Epithelial cell of esophagus (primary cell): ENCODE measurements around the gene TENM3.

ENCODE experiments used
- DNase-seq: peaks from one replicate; pipeline ENCODE4 v3.0.0; 2010; ENCODE audit warnings: low read depth
- H3K4me3 ChIP-seq: 2 replicates; pipeline ENCODE4 v1.5.1; 2011; ENCODE audit warnings: mild to moderate bottlenecking, low read length, control low read depth
- TF ChIP-seq, protein P1 (sequence below): IDR thresholded peaks from 2 replicates; pipeline ENCODE4 v1.5.1; 2011; ENCODE audit warnings: low read depth, mild to moderate bottlenecking, low read length, control low read depth, inconsistent platforms; ENCODE audit not compliant: insufficient read depth; ENCODE audit errors: missing control alignments

Gene TENM3

DNA sequence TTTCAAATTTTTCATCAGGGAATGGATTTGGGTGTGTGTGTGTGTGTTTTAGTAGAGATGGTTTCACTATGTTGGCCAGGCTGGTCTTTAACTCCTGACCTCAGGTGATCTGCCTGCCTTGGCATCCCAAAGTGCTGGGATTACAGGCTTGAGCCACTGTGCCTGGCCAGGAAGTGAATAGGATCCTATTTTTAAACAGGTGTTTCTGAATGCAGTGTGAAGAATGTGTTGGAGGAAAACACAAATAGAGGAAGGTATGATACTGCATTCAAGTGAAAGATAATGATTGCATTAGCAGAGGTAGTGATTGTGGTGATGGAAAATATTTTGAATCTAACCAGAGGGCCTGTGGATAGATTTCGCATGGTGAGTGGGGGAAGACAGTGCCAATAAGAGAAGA is 189.6 kb downstream of the TENM3 start:
- no peak for DNase-seq
- H3K4me3 ChIP-seq, result no peak overlapping the region
- TF ChIP-seq, protein P1, sequence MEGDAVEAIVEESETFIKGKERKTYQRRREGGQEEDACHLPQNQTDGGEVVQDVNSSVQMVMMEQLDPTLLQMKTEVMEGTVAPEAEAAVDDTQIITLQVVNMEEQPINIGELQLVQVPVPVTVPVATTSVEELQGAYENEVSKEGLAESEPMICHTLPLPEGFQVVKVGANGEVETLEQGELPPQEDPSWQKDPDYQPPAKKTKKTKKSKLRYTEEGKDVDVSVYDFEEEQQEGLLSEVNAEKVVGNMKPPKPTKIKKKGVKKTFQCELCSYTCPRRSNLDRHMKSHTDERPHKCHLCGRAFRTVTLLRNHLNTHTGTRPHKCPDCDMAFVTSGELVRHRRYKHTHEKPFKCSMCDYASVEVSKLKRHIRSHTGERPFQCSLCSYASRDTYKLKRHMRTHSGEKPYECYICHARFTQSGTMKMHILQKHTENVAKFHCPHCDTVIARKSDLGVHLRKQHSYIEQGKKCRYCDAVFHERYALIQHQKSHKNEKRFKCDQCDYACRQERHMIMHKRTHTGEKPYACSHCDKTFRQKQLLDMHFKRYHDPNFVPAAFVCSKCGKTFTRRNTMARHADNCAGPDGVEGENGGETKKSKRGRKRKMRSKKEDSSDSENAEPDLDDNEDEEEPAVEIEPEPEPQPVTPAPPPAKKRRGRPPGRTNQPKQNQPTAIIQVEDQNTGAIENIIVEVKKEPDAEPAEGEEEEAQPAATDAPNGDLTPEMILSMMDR, result no peak

DNA sequence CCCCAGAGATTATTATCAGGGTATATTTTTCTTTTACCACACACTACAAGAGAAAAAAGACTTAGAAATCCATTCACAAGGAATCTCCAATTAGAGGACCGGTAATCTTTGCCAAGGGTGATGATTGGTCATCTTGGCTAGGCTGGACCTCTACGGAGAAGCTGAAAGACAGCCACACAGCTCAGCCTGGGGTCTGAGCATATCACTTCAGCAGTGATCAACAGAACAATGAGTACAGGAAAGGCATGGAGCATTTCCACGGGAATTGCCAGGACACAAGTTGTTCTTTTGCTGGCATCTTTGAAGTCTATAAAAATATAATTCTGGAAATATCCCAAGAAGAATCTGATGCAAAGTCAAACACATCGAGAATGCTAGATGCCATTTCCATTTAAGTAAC is 191.5 kb downstream of the TENM3 start:
- TF ChIP-seq, protein P1, result no peak
- no peak for DNase-seq
- H3K4me3 ChIP-seq, result no peak overlapping the region

DNA sequence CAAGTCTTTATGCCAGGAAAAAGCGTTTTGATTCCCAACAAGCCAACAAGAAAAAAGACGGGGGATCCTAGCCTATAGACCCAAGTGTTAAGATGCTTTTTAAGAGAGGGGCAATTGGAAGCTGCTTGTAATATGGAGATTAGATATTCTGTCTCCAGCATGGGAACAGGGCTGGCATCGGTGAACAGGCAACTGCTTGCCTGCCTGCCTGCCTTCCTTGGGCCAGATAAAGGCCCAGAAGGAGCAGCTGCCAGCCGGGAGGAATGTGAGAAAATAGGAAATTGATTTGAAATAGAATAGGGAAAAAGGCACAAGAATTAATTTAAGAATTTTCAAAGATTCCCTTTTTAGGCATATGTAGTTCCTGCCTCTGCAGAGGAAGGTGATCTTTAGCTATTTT is 192.2 kb downstream of the TENM3 start:
- DNase-seq, result no peak

DNA sequence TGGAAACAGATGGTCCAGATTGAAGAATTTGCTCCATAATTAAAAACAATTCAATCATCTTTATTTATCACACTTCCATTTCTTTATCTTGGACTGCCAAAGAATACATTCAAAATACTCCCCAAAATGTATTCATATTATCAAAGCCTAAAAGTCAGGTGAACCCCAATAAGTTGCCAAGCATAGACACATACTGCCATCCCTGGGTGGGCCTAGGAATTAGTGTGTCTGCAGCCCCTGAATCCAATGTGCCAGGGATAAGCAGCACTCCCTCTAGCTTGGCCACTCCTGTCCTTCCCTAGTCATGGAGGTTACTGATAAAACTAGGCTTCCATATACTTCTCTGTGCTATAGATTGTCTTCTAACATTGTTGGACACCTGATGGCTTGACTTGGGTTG is 199.9 kb downstream of the TENM3 start:
- H3K4me3 ChIP-seq, result no peak overlapping the region
- TF ChIP-seq, protein P1, result no peak
- no peak for DNase-seq

More for the DNA sequence above, 192.2 kb downstream of the TENM3 start:
- H3K4me3 ChIP-seq, result no peak overlapping the region
- TF ChIP-seq, protein P1, result no peak

DNA sequence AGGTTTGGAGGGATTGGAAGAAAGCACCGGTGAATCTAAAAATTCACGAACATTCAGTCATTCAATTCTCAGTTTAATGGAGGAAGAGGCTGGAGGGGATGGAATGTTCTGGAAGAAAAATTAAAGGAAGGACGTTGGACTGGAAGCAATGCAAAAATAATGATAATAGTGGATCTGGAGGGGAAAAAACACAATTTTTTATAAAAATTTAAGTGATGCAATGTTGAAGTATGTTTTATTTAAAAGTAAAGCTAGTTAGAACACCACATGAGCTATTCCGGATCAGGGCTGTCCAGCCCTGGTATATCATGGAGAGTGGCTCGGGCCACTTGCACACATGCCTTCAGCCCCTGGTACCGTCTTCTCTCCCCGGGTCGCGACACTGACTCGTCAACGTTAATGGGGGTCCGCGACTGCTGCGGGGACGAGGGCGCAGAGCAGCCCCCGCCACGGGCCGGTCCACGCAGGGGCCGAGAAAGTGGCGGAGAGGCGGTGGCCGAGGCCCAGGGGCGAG is 204.6 kb downstream of the TENM3 start:
- peak overlapping the region; percentile 55 for H3K4me3 ChIP-seq
- no peak for DNase-seq
- TF ChIP-seq, protein P1, result no peak

DNA sequence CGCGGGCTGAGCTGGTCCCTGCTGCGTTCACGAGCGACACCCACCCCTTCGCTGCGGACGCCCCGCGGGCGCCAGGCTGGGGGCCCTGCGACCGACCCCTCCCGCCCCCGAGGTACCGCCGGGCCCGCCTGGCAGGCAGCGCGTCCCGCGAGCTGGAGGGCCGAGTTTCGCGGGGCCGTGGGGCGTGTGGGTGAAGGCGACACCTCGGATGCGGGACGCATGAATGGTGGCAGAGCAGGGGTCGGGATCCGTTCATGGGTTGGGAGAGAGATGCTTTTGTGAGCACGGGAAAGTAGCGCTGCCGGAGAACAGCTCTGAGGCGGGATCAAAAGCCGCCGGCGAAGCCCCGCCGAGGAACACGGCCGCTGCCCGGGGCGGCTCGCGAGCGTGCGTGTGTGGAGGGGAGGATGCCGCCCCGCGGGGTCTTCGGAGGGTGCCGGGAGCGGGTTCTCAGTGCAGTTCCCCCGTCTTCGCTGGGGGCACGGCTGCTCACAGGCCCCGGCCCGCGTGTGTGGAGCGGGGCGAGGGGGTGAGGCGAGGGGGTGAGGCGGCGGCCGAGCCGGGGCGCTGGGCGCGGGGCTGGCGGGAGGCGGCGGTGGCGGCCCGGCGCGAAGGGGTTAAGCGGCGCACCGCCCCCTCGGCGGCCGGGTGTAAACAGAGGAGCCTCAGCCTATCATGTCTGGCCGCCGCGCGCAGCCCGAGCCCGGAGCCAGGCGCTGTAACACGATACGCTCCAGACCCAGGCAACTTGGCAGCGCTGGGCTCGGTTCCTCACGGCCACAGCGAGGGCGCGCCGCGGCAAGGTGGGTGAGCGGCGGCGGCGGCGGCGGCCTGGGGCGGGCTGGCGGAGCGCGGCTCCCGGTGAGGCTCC is 205.3 kb downstream of the TENM3 start:
- H3K4me3 ChIP-seq, result peak overlapping the region; percentile 70
- TF ChIP-seq, protein P1, result no peak
- peak; percentile 94 for DNase-seq
